H9 (cell line): ENCODE results near the gene DCC. TPM values are rescaled to one million over a fixed set of nuclear protein-coding genes. Genes with fewer than 3 reads are reported as not detected.

Experiments
- DNase-seq: peaks from one replicate; pipeline ENCODE4 v3.0.0-alpha.2; 2017
- H2AFZ ChIP-seq: one replicate; pipeline ENCODE4 v1.6.1; 2013; ENCODE audit warnings: mild to moderate bottlenecking, low read length, control low read depth, moderate library complexity
- H2AK5ac ChIP-seq: 2 replicates; pipeline ENCODE4 v1.6.1; 2013; ENCODE audit warnings: low read length, control low read depth, mixed read lengths; ENCODE audit not compliant: insufficient read length
- H2BK120ac ChIP-seq: one replicate; pipeline ENCODE4 v1.6.1; 2013; ENCODE audit warnings: low read depth, mild to moderate bottlenecking, low read length, control low read depth, inconsistent platforms; ENCODE audit not compliant: poor library complexity, severe bottlenecking
- H2BK12ac ChIP-seq: 2 replicates; pipeline ENCODE4 v1.6.1; 2013; ENCODE audit warnings: low read length, control low read depth, mixed read lengths, low read depth; ENCODE audit not compliant: insufficient read length
- H2BK15ac ChIP-seq: 2 replicates; pipeline ENCODE4 v1.6.1; 2013; ENCODE audit warnings: low read depth, low read length, control low read depth
- H2BK20ac ChIP-seq: one replicate; pipeline ENCODE4 v1.6.1; 2013; ENCODE audit warnings: low read depth, mild to moderate bottlenecking, low read length, control low read depth, inconsistent platforms; ENCODE audit not compliant: poor library complexity, severe bottlenecking
- H2BK5ac ChIP-seq: 2 replicates; pipeline ENCODE4 v1.6.1; 2013; ENCODE audit warnings: low read length, control low read depth, mixed read lengths; ENCODE audit not compliant: insufficient read length
- H3K14ac ChIP-seq: 2 replicates; pipeline ENCODE4 v1.6.1; 2013; ENCODE audit warnings: low read length, control low read depth; ENCODE audit not compliant: insufficient read depth
- H3K18ac ChIP-seq: 2 replicates; pipeline ENCODE4 v1.6.1; 2013; ENCODE audit warnings: low read depth, mild to moderate bottlenecking, mixed read lengths, low read length, control low read depth; ENCODE audit not compliant: insufficient read length
- H3K23ac ChIP-seq: 2 replicates; pipeline ENCODE4 v1.6.1; 2013; ENCODE audit warnings: low read length, control low read depth, mixed read lengths, low read depth; ENCODE audit not compliant: insufficient read length
- H3K23me2 ChIP-seq: 2 replicates; pipeline ENCODE4 v1.6.1; 2013; ENCODE audit warnings: low read depth, mild to moderate bottlenecking, mixed read lengths, low read length, control low read depth; ENCODE audit not compliant: insufficient read length, poor library complexity, severe bottlenecking
- H3K27ac ChIP-seq: 2 replicates; pipeline ENCODE4 v1.5.1; 2013; ENCODE audit warnings: low read length, control low read depth, mixed read lengths, low read depth; ENCODE audit not compliant: insufficient read length
- H3K27me3 ChIP-seq: 2 replicates; pipeline ENCODE4 v1.6.1; 2013; ENCODE audit warnings: low read length, control low read depth, inconsistent platforms; ENCODE audit not compliant: insufficient read depth
- H3K4ac ChIP-seq: 2 replicates; pipeline ENCODE4 v1.6.1; 2013; ENCODE audit warnings: low read depth, mild to moderate bottlenecking, control low read depth, inconsistent platforms, low read length, moderate library complexity
- H3K4me1 ChIP-seq: 2 replicates; pipeline ENCODE4 v1.6.1; 2013; ENCODE audit warnings: low read length, control low read depth, inconsistent platforms; ENCODE audit not compliant: insufficient read depth
- H3K4me2 ChIP-seq: 2 replicates; pipeline ENCODE4 v1.6.1; 2013; ENCODE audit warnings: low read length, control low read depth, mixed read lengths; ENCODE audit not compliant: insufficient read length, insufficient read depth
- H3K56ac ChIP-seq: 2 replicates; pipeline ENCODE4 v1.6.1; 2013; ENCODE audit warnings: low read depth, mild to moderate bottlenecking, mixed read lengths, low read length, control low read depth; ENCODE audit not compliant: insufficient read length
- H3K79me1 ChIP-seq: 2 replicates; pipeline ENCODE4 v1.6.1; 2013; ENCODE audit warnings: low read depth, mild to moderate bottlenecking, moderate library complexity, low read length, control low read depth, inconsistent platforms; ENCODE audit not compliant: insufficient read depth, poor library complexity, severe bottlenecking
- H3K79me2 ChIP-seq: 2 replicates; pipeline ENCODE4 v1.6.1; 2013; ENCODE audit warnings: low read length, control low read depth, inconsistent platforms; ENCODE audit not compliant: insufficient read depth
- H3K9ac ChIP-seq: 2 replicates; pipeline ENCODE4 v1.6.1; 2013; ENCODE audit warnings: low read length, control low read depth, mixed read lengths; ENCODE audit not compliant: insufficient read length; ENCODE audit errors: extremely low read depth
- H3K9me3 ChIP-seq: one replicate; pipeline ENCODE4 v1.6.1; 2013; ENCODE audit warnings: low read depth, low read length, inconsistent platforms; ENCODE audit not compliant: control insufficient read depth
- H3T11ph ChIP-seq: one replicate; pipeline ENCODE4 v1.6.1; 2013; ENCODE audit warnings: mild to moderate bottlenecking, low read length, control low read depth, inconsistent platforms
- H4K20me1 ChIP-seq: one replicate; pipeline ENCODE4 v1.6.1; 2013; ENCODE audit not compliant: control insufficient read depth, insufficient read length, insufficient read depth
- H4K5ac ChIP-seq: 2 replicates; pipeline ENCODE4 v1.6.1; 2013; ENCODE audit warnings: low read depth, mild to moderate bottlenecking, mixed read lengths, low read length, control low read depth; ENCODE audit not compliant: insufficient read length
- H4K8ac ChIP-seq: replicated peaks from 2 replicates; pipeline ENCODE4 v1.6.1; 2013; ENCODE audit warnings: low read length, control low read depth, mixed read lengths, low read depth; ENCODE audit not compliant: insufficient read length
- H4K91ac ChIP-seq: 2 replicates; pipeline ENCODE4 v1.6.1; 2013; ENCODE audit warnings: low read depth, mild to moderate bottlenecking, moderate library complexity, mixed read lengths, low read length, control low read depth; ENCODE audit not compliant: insufficient read length
- H3K27ac Mint-ChIP-seq, 3 experiments: 2 replicates in 2 of 3; 3 replicates in 1 of 3; pipeline ENCODE4 v1.8.0; 2020 to 2021; ENCODE audit warnings: mixed read lengths in 3 of 3, mild to moderate bottlenecking in 1 of 3, moderate library complexity in 1 of 3
- H3K27me3 Mint-ChIP-seq: 2 replicates; pipeline ENCODE4 v1.8.0; 2021; ENCODE audit warnings: low read depth, mild to moderate bottlenecking, moderate library complexity, mixed read lengths
- H3K36me3 Mint-ChIP-seq, 3 experiments: 2 replicates in 2 of 3; 3 replicates in 1 of 3; pipeline ENCODE4 v1.8.0; 2020 to 2021; ENCODE audit warnings: low read depth in 3 of 3, mixed read lengths in 3 of 3; ENCODE audit not compliant: insufficient read depth in 1 of 3
- H3K4me1 Mint-ChIP-seq, 2 experiments: 2 replicates each; pipeline ENCODE4 v1.8.0; 2020; ENCODE audit warnings: mixed read lengths in 2 of 2
- H3K4me3 Mint-ChIP-seq, 2 experiments: 2 replicates in 1 of 2; 3 replicates in 1 of 2; pipeline ENCODE4 v1.8.0; 2020 to 2021; ENCODE audit warnings: mild to moderate bottlenecking in 2 of 2, mixed read lengths in 2 of 2, moderate library complexity in 1 of 2
- H3K9me3 Mint-ChIP-seq, 2 experiments: 2 replicates in 1 of 2; 3 replicates in 1 of 2; pipeline ENCODE4 v1.8.0; 2020; ENCODE audit warnings: mild to moderate bottlenecking in 2 of 2, mixed read lengths in 2 of 2, moderate library complexity in 1 of 2
- WGBS: extraction: QIAGEN DNeasy Blood & Tissue Kit; methylation state at CpG from one replicate; pipeline ENCODE4 v1.1.7; 2013; ENCODE audit warnings: missing lambda C conversion rate, low lambda C conversion rate, mixed read lengths; ENCODE audit not compliant: insufficient read length; ENCODE audit errors: extremely low coverage; 5-methylcytosine and 5-hydroxymethylcytosine counted together
- total RNA-seq: library from RNA; stranded (reverse); gene quantifications from 2 replicates; pipeline ENCODE4 v1.2.1, GENCODE V29; 2021
- TF ChIP-seq, protein P1 (sequence below): fragments of 200-600 bp; sonication (generic); conservative IDR thresholded peaks from 3 replicates; pipeline ENCODE4 v1.8.0; 2021; ENCODE audit warnings: antibody characterized with exemption, mild to moderate bottlenecking

DCC gene
- total RNA-seq, 1 experiment from 2014 or later: 0.35 TPM

- no peak overlapping the region for H3K4me3 Mint-ChIP-seq
- no peak overlapping the region for H3K4ac ChIP-seq
- no peak overlapping the region for H2BK5ac ChIP-seq
- no peak for DNase-seq
- no peak overlapping the region for H2BK120ac ChIP-seq
- no peak overlapping the region for H4K8ac ChIP-seq
- H3K27me3 ChIP-seq: no peaks in the 10 kb centered on the region
- no peak overlapping the region for H3K14ac ChIP-seq
- no peak overlapping the region for H2AK5ac ChIP-seq
- no peak overlapping the region for H3K27ac Mint-ChIP-seq
- no peak overlapping the region for H3K56ac ChIP-seq
- no peak overlapping the region for H3K27ac ChIP-seq
- no peak overlapping the region for H3T11ph ChIP-seq
- TF ChIP-seq, protein P1, sequence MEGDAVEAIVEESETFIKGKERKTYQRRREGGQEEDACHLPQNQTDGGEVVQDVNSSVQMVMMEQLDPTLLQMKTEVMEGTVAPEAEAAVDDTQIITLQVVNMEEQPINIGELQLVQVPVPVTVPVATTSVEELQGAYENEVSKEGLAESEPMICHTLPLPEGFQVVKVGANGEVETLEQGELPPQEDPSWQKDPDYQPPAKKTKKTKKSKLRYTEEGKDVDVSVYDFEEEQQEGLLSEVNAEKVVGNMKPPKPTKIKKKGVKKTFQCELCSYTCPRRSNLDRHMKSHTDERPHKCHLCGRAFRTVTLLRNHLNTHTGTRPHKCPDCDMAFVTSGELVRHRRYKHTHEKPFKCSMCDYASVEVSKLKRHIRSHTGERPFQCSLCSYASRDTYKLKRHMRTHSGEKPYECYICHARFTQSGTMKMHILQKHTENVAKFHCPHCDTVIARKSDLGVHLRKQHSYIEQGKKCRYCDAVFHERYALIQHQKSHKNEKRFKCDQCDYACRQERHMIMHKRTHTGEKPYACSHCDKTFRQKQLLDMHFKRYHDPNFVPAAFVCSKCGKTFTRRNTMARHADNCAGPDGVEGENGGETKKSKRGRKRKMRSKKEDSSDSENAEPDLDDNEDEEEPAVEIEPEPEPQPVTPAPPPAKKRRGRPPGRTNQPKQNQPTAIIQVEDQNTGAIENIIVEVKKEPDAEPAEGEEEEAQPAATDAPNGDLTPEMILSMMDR: no peak
- no CpG with 5 or more reads among the region's 3 CpGs for WGBS
- no peak overlapping the region for H3K23ac ChIP-seq
- H2BK15ac ChIP-seq: no peak overlapping the region
- H3K79me1 ChIP-seq: no peaks in the 10 kb centered on the region
- H3K9ac ChIP-seq: no peak overlapping the region
- no peaks in the 10 kb centered on the region for H3K9me3 ChIP-seq
- H3K9me3 Mint-ChIP-seq: no peaks in the 10 kb centered on the region
- H4K91ac ChIP-seq: no peak overlapping the region
- no peaks in the 10 kb centered on the region for H4K20me1 ChIP-seq
- H3K4me1 Mint-ChIP-seq: peaks cover 0 to 6% of the 10 kb centered on the region in 2 experiments; a peak in 3 of 4 replicates
- no peak overlapping the region for H3K18ac ChIP-seq
- H3K27me3 Mint-ChIP-seq: no peaks in the 10 kb centered on the region
- no peak overlapping the region for H3K4me2 ChIP-seq
- H3K36me3 Mint-ChIP-seq: no peaks in the 10 kb centered on the region
- H3K79me2 ChIP-seq: no peaks in the 10 kb centered on the region
- H2AFZ ChIP-seq: no peak overlapping the region
- H3K23me2 ChIP-seq: no peaks in the 10 kb centered on the region
- H2BK12ac ChIP-seq: no peak overlapping the region
- no peak overlapping the region for H2BK20ac ChIP-seq
- no peak overlapping the region for H4K5ac ChIP-seq
- no peaks in the 10 kb centered on the region for H3K4me1 ChIP-seq
Observed at GRCh38 chr18:53411511-53411910, 1071.5 kb downstream of the DCC start.
